Non-pigmented ciliary epithelial cell (primary cell): ENCODE measurements around the gene TRAK1.
A peak's percentile ranks its signal among the peaks of the same experiment; 100 is the strongest.
"Not testable (repeated sequence)": the region's sequence is repeated elsewhere in the genome, so short reads cannot be mapped to it uniquely, and the experiment has no call there.

Source experiments
- DNase-seq: peaks from one replicate; pipeline ENCODE4 v3.0.0-alpha.2; 2010; ENCODE audit warnings: low read depth

The TRAK1 gene

GRCh38 chr3:42096796-42097565 lies 5.8 kb downstream of the TRAK1 start:
- peak; percentile 78 for DNase-seq

GRCh38 chr3:42097566-42097946 lies 6.4 kb downstream of the TRAK1 start:
- no peak for DNase-seq

DNA sequence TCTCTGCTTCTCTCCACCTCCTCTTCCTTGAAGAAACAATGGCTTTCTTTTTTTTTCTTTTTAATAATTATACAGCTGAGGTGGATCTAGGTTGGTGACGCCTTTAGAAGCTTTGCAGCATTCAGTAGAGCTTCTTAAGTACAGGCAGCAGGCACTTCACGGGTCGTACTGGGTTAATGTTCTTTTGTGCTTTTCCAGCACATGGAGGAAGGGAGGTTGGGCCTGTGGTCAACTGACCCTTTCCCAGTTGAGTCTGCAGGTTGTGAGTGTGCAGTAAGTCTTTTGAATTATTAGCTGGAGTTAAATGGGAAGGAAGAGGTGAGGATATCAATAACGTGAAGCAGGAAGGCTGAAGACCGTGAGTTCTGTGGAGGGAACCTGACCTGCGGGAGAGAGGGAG lies 7.0 kb downstream of the TRAK1 start:
- no peak for DNase-seq

DNA sequence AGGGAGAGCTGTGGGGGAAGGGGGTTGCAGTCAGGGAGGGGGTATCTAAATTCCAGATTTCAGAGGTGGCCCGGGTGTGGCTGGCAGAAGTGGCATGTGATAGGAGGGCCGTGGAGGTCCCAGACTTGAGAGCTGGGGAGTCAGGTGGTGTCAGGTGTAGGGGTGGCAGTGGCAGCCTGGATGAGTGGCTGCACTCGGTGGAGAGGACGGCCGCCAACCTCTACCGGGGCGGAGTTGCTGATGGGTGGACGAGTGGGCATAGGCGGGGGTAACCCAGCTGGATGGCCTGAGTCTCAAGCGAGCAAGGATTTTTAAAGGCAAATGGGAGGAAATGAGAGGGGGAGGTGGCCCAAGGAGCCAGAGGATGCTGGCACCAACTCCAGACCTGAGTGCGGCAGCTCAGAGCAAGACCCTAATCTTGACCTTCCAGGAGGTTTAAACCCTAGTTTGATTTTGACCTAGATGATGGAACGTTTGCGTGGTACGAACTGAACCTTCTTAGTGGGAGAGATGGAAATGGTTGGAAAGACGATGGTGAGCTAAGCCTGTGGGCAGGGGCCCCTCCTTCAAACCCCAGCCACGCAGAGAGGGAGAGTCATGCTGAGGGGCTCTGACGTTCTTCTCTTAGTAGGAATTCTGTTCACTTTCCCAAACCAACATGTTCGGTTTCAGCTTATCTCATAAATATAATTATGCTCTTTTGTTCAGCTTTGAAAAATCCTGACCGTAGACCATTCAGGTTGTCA lies 8.0 kb downstream of the TRAK1 start:
- no peak for DNase-seq

DNA sequence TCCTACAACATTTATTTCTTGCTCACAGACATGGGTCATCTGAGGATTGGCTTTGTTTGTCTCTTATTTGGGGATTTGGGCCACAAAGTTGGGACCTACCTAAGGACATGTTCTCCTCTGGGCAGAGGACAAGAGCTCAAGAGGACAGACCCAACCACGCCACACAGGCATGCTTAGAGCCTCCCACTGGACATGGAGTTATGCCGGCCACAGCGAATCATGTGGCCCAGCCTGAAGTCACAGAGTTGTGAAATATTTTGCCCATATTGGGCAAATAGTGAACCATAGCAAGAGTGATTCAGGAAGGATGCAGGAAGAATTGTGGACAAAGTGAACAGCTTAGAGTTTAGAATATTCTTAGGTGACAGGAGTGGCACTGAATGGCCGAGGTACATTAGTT lies 9.9 kb downstream of the TRAK1 start:
- DNase-seq, result no peak

GRCh38 chr3:42101481-42101880 lies 10.3 kb downstream of the TRAK1 start:
- DNase-seq, result no peak

GRCh38 chr3:42102571-42102970 lies 11.4 kb downstream of the TRAK1 start:
- no peak for DNase-seq

DNA sequence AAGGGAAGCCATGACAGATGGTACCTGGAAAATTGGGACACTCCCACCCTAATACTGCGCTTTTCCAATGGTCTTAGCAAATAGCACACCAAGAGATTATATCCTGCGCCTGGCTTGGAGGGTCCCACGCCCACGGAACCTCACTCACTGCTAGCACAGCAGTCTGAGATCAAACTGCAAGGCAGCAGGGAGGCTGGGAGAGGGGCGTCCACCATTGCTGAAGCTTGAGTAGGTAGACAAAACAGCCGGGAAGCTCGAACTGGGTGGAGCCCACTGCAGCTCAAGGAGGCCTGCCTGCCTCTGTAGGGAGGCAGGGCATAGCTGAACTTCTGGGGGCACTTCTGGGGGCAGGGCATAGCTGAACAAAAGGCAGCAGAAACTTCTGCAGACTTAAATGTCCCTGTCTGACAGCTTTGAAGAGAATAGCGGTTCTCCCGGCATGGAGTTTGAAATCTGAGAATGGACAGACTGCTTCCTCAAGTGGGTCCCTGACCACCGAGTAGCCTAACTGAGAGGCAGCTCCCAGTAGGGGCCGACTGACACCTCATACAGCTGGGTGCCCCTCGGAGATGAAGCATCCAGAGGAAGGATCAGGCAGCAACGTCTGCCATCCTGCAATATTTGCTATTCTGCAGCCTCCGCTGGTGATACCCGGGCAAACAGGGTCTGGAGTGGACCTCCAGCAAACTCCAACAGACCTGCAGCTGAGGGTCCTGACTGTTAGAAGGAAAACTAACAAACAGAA lies 12.9 kb downstream of the TRAK1 start:
- DNase-seq, result not testable (repeated sequence)

DNA sequence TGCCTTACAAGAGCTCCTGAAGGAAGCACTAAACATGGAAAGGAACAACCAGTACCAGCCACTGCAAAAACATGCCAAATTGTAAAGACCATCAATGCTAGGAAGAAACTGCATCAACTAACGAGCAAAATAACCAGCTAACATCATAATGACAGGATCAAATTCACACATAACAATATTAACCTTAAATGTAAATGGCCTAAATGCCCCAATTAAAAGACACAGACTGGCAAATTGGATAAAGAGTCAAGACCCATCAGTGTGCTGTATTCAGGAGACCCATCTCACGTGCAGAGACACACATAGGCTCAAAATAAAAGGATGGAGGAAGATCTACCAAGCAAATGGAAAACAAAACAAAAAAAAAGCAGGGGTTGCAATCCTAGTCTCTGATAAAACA lies 14.8 kb downstream of the TRAK1 start:
- not testable (repeated sequence) for DNase-seq

GRCh38 chr3:42106646-42107045 lies 15.5 kb downstream of the TRAK1 start:
- DNase-seq, result no peak

- no peak for DNase-seq
Observed at GRCh38 chr3:42110631-42111030, 19.5 kb downstream of the TRAK1 start.

- DNase-seq, result no peak
Observed at GRCh38 chr3:42114130-42114725, 23.1 kb downstream of the TRAK1 start.

- no peak for DNase-seq
Observed at GRCh38 chr3:42115215-42115614, 24.1 kb downstream of the TRAK1 start.

DNA sequence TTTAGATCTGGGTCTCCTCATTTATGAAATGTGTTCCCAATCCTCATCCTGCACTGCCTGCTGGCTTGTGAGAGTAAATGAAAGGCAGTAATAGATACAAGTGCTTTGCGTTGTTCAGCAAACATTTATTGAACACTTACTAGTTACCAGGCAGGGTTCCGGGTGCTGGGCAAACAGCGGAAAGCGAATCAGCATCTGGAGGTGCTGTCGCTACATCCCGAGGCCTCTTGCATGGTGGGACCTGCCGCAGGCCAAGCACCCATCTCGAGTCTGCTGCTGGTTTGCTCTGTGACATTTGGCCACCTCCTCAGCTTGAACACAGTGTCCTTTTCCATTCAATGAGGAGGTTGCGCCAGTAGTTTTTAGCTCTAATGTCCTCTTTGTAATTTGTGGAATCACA lies 24.8 kb downstream of the TRAK1 start:
- no peak for DNase-seq

DNA sequence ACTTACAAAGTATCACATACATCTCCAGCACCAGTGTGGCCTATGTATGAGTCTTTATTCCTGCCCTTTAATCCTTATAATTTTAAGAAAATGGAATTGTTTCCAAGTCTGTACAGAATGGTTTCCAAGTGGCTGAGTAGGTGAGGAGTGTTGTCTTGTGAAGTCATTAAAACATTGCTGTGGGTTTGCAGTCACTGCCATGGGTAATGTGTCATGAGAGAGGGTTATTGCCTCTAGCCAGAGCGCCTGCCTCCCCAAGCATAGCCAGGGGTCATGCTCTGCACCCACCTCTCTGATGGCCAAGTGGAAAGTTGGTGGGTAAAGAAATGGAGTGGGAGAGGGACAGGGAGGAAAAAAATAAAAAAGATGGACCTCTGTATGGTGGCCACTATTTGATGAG lies 25.3 kb downstream of the TRAK1 start:
- DNase-seq, result no peak

DNA sequence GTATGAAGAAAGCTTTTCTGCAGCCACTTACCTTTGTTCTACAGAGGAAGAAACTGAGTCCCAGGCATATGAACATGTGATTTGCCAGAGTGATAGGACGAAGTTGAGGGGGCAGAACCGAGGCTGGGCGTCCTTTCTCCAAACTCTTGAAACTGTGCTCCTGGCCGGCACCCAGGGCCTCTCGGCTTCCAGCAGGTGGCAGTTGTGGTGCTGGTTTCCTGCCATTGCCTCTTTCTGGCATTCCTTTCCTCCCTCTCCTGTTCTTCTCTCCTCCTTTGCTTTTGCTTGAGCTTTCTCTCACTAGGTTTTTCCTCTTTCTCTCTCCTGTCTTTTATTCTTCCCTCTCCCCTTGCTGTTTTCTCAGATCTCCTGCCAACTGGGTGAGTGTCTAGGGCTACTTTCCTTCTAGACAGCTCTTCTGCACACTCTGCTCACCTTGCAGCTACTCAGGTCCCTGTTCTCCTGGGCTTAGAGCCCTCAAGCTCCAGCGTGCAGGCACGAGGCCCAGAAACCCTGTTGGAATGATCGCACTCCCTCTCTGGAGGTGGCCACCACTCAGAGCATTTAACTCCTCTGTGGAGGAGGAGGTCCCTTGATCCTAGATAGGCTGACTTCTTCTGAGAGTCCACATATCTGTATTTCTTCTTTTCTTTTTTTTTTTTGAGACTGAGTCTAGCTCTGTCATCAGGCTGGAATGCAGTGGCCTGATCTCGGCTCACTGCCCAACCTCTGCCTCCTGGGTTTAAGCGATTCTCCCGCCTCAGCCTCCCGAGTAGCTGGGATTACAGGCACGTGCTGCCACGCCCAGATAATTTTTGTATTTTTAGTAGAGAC lies 26.2 kb downstream of the TRAK1 start:
- DNase-seq, result peak; percentile 48

- no peak for DNase-seq
Observed at GRCh38 chr3:42118762-42119361, 27.7 kb downstream of the TRAK1 start.

GRCh38 chr3:42119561-42120355 lies 28.6 kb downstream of the TRAK1 start:
- DNase-seq, result no peak

DNA sequence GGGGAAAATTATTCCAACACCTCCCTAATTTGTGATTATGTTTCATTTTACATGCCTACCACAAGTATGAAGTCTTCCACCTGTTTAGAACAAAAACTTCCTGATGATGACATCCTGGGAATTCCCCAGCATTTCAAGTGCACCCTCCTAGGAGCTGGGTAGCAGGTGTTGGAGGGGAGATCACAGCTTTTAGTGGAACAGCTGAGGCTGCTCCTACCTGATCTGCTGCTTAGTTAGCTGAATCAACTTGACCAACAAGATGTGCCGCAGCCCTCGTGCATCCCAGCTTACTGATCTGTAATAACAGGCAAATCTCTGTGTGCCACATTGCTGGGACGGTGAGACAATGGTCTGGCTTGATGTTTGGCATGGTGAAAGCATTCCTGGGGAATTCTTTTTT lies 29.7 kb downstream of the TRAK1 start:
- no peak for DNase-seq

GRCh38 chr3:42122261-42123011 lies 31.3 kb downstream of the TRAK1 start:
- DNase-seq, result no peak
